Smooth muscle cell of the brain vasculature (primary cell): ENCODE measurements around the gene BCL11B.

ENCODE experiments used
- DNase-seq: peaks from one replicate; pipeline ENCODE4 v3.0.0-alpha.2; 2012; ENCODE audit warnings: low read depth, low spot score

BCL11B gene

GRCh38 chr14:99268810-99269707, 2.9 kb downstream of the BCL11B start:
- DNase-seq: no peak

- DNase-seq: no peak
Measured at GRCh38 chr14:99267837-99268781, 3.9 kb downstream of the BCL11B start.

- no peak for DNase-seq
Measured at GRCh38 chr14:99267381-99267780, 4.6 kb downstream of the BCL11B start.

GRCh38 chr14:99266181-99267178, 5.5 kb downstream of the BCL11B start:
- peak; percentile 17 for DNase-seq

GRCh38 chr14:99265571-99265970, 6.4 kb downstream of the BCL11B start:
- no peak for DNase-seq

- no peak for DNase-seq
Measured at GRCh38 chr14:99264691-99265450, 7.1 kb downstream of the BCL11B start.

- no peak for DNase-seq
Measured at GRCh38 chr14:99263564-99264330, 8.2 kb downstream of the BCL11B start.

GRCh38 chr14:99262977-99263448, 9.0 kb downstream of the BCL11B start:
- no peak for DNase-seq

- no peak for DNase-seq
Measured at GRCh38 chr14:99261912-99262787, 9.8 kb downstream of the BCL11B start.

- no peak for DNase-seq
Measured at GRCh38 chr14:99260587-99261551, 11.1 kb downstream of the BCL11B start.

GRCh38 chr14:99260116-99260515, 11.9 kb downstream of the BCL11B start:
- DNase-seq: no peak

- DNase-seq: no peak
Measured at GRCh38 chr14:99258876-99259726, 12.9 kb downstream of the BCL11B start.

GRCh38 chr14:99258341-99258861, 13.6 kb downstream of the BCL11B start:
- DNase-seq: no peak

GRCh38 chr14:99257673-99258221, 14.2 kb downstream of the BCL11B start:
- DNase-seq: no peak

- no peak for DNase-seq
Measured at GRCh38 chr14:99257122-99257672, 14.8 kb downstream of the BCL11B start.
